ENCODE results near the gene IFNLR1. TPM values are rescaled to one million over a fixed set of nuclear protein-coding genes. Genes with fewer than 3 reads are reported as not detected.

Gene IFNLR1
- total RNA-seq, 2 experiments from 2014 or later, result 1.2 to 1.3 TPM

DNA sequence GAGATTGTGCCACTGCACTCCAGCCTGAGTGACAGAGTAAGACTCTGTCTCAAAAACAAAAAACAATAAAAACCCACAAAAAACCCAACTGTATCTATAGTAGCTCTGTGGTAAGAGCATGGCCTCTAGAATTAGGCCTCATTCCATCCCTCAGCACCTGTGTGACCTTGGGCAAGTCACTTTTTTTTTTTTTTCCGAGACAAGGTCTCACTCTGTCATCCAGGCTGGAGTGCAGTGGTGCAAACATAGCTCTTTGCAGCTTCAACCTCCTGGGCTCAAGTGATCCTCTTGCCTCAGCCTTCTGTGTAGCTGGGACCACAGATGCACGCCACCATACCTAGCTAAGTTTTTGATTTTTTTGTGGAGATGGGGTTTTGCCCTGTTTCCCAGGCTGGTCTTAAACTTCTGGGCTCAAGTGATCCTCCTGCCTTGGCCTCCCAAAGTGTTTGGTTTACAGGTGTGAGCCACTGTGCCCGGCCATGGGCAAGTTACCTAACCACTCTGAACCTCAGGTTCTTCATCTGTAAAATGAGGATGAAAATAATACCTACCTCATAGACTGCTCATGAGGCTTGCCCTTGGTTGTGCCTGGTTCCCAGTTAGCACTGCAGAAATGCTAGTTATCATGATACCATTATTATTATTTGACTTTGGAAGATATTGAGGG, 59.8 kb downstream of the IFNLR1 start:
- Histone ChIP-seq H3K4me1 (ENCODE audit: insufficient read depth, low read length) (no peaks in the 10 kb centered on the region), H3K4me3 (ENCODE audit: low read length) (no peak overlapping the region), H3K9me3 (ENCODE audit: control insufficient read depth in 1 of 2, insufficient read depth in 1 of 2, low read length in 2 of 2) (peaks cover 5 to 16% of the 10 kb centered on the region in 2 experiments), H3K36me3 (ENCODE audit: insufficient read depth, low read length) (no peaks in the 10 kb centered on the region), H3K27ac (ENCODE audit: low read depth in 1 of 2, low read length in 2 of 2) (no peak overlapping the region), H3K27me3 (ENCODE audit: control insufficient read depth in 1 of 2, insufficient read depth in 2 of 2, low read length in 2 of 2) (no peaks in the 10 kb centered on the region)
- CTCF ChIA-PET, result no interaction called here
- H3K36me3 Mint-ChIP-seq (ENCODE audit: low read depth), result no peaks in the 10 kb centered on the region
- H3K9me3 Mint-ChIP-seq, result no peaks in the 10 kb centered on the region
- intact Hi-C loops (cut with DNase I, micrococcal nuclease), result no loop called here
- H3K27ac Mint-ChIP-seq, result no peak overlapping the region
- DNase-seq (no peak), ATAC-seq (ENCODE audit: poor library complexity) (no peak)
- H3K27me3 Mint-ChIP-seq, result no peaks in the 10 kb centered on the region
- POLR2A ChIA-PET, result no interaction called here
- no peaks in the 10 kb centered on the region for H3K4me1 Mint-ChIP-seq (ENCODE audit: low read depth)
- no peak overlapping the region for H3K4me3 Mint-ChIP-seq
- TF ChIP-seq, protein P1, sequence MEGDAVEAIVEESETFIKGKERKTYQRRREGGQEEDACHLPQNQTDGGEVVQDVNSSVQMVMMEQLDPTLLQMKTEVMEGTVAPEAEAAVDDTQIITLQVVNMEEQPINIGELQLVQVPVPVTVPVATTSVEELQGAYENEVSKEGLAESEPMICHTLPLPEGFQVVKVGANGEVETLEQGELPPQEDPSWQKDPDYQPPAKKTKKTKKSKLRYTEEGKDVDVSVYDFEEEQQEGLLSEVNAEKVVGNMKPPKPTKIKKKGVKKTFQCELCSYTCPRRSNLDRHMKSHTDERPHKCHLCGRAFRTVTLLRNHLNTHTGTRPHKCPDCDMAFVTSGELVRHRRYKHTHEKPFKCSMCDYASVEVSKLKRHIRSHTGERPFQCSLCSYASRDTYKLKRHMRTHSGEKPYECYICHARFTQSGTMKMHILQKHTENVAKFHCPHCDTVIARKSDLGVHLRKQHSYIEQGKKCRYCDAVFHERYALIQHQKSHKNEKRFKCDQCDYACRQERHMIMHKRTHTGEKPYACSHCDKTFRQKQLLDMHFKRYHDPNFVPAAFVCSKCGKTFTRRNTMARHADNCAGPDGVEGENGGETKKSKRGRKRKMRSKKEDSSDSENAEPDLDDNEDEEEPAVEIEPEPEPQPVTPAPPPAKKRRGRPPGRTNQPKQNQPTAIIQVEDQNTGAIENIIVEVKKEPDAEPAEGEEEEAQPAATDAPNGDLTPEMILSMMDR (IDR thresholded peaks at IDR 0.05), result no peak

DNA sequence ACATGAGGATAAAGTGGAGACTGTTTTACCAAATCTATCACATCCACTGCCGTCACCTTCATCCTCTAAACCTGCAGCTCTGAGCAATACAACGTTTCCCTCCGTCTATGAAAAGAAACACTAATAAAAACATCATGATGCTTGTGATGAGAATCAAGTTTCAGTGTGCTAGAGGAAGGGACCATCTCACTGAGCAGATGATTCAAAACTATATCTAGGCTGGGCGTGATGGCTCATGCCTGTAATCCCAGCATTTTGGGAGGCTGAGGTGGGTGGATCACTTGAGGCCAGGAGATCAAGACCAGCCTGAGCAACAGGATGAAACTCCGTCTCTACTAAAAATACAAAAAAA, 60.4 kb downstream of the IFNLR1 start:
- Histone ChIP-seq H3K4me3 (ENCODE audit: low read length) (no peak overlapping the region), H3K27me3 (ENCODE audit: control insufficient read depth in 1 of 2, insufficient read depth in 2 of 2, low read length in 2 of 2) (no peaks in the 10 kb centered on the region), H3K4me1 (ENCODE audit: insufficient read depth, low read length) (no peaks in the 10 kb centered on the region), H3K27ac (ENCODE audit: low read depth in 1 of 2, low read length in 2 of 2) (no peak overlapping the region), H3K36me3 (ENCODE audit: insufficient read depth, low read length) (no peaks in the 10 kb centered on the region), H3K9me3 (ENCODE audit: control insufficient read depth in 1 of 2, insufficient read depth in 1 of 2, low read length in 2 of 2) (peaks cover 5 to 16% of the 10 kb centered on the region in 2 experiments)
- H3K27ac Mint-ChIP-seq, result no peak overlapping the region
- ATAC-seq (ENCODE audit: poor library complexity) (no peak), DNase-seq (no peak)
- no peaks in the 10 kb centered on the region for H3K36me3 Mint-ChIP-seq (ENCODE audit: low read depth)
- POLR2A ChIA-PET, result no interaction called here
- CTCF ChIA-PET, result no interaction called here
- TF ChIP-seq, protein P1 (IDR thresholded peaks at IDR 0.05), result no peak
- intact Hi-C loops (cut with DNase I, micrococcal nuclease), result no loop called here
- peaks cover under 1% of the 10 kb centered on the region for H3K27me3 Mint-ChIP-seq
- no peaks in the 10 kb centered on the region for H3K9me3 Mint-ChIP-seq
- H3K4me1 Mint-ChIP-seq (ENCODE audit: low read depth), result no peaks in the 10 kb centered on the region
- no peak overlapping the region for H3K4me3 Mint-ChIP-seq

DNA sequence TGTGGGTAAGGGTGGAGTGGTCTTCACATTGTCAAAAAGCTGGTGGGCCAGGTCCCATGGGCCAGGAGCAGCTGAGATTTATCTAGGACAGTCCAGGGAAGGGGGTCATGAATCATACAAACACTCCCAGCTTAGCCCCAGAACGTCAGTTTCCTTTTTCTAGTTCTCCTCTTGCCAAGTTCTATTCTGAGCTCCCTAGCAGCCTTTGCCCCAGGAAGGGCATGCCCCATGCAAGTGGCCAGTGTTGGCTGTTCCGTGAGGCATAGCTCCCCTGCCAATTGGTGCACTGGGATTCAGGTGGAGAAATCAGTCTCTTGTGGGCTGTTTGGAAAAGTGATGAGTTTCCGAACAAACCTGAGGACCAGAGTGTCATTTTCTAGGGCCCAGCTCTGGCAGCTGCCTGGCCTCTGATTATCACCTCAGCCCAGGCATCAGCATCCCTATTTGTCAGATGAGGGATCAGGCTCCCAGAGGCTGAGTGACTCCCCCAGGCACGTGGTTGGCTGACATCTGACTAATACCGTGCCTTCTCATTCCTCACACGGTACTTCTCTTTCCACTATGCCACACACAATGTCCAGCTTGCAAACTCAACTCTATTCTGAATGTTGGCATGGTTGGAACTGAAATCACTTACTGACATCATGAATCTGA, 60.9 kb downstream of the IFNLR1 start:
- no peak for DNase-seq
- no peaks in the 10 kb centered on the region for H3K36me3 Mint-ChIP-seq (ENCODE audit: low read depth)
- Histone ChIP-seq H3K27me3 (ENCODE audit: control insufficient read depth in 1 of 2, insufficient read depth in 2 of 2, low read length in 2 of 2) (no peaks in the 10 kb centered on the region), H3K4me3 (ENCODE audit: low read length) (no peak overlapping the region), H3K27ac (ENCODE audit: low read depth in 1 of 2, low read length in 2 of 2) (no peak overlapping the region), H3K4me1 (ENCODE audit: insufficient read depth, low read length) (no peaks in the 10 kb centered on the region), H3K36me3 (ENCODE audit: insufficient read depth, low read length) (no peaks in the 10 kb centered on the region), H3K9me3 (ENCODE audit: control insufficient read depth in 1 of 2, insufficient read depth in 1 of 2, low read length in 2 of 2) (peaks cover 5 to 15% of the 10 kb centered on the region in 2 experiments)
- H3K4me1 Mint-ChIP-seq (ENCODE audit: low read depth), result no peaks in the 10 kb centered on the region
- H3K4me3 Mint-ChIP-seq, result no peak overlapping the region
- TF ChIP-seq, protein P1 (IDR thresholded peaks at IDR 0.05), result no peak
- H3K27ac Mint-ChIP-seq, result no peak overlapping the region
- H3K27me3 Mint-ChIP-seq, result peaks cover 5% of the 10 kb centered on the region
- POLR2A ChIA-PET, result no interaction called here
- intact Hi-C loops (cut with DNase I, micrococcal nuclease), result no loop called here
- H3K9me3 Mint-ChIP-seq, result no peaks in the 10 kb centered on the region
- CTCF ChIA-PET, result no interaction called here
- no peak for ATAC-seq (ENCODE audit: poor library complexity)
